ENCODE measurements around the gene VTI1B.
A peak's percentile ranks its signal among the peaks of the same experiment; 100 is the strongest.

GRCh38 chr14:67694791-67695393 lies 20.5 kb upstream of the VTI1B start:
- TF ChIP-seq, protein P1, sequence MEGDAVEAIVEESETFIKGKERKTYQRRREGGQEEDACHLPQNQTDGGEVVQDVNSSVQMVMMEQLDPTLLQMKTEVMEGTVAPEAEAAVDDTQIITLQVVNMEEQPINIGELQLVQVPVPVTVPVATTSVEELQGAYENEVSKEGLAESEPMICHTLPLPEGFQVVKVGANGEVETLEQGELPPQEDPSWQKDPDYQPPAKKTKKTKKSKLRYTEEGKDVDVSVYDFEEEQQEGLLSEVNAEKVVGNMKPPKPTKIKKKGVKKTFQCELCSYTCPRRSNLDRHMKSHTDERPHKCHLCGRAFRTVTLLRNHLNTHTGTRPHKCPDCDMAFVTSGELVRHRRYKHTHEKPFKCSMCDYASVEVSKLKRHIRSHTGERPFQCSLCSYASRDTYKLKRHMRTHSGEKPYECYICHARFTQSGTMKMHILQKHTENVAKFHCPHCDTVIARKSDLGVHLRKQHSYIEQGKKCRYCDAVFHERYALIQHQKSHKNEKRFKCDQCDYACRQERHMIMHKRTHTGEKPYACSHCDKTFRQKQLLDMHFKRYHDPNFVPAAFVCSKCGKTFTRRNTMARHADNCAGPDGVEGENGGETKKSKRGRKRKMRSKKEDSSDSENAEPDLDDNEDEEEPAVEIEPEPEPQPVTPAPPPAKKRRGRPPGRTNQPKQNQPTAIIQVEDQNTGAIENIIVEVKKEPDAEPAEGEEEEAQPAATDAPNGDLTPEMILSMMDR (IDR thresholded peaks at IDR 0.05) = no peak
- peak; percentile 58 for TF ChIP-seq POLR2A (IDR thresholded peaks at IDR 0.05)
